ENCODE measurements around the gene ARGLU1. TPM values are rescaled to one million over a fixed set of nuclear protein-coding genes. Genes with fewer than 3 reads are reported as not detected.

ARGLU1 gene
- total RNA-seq, 1 experiment from 2014 or later = 115 TPM

GRCh38 chr13:106534639-106535551 lies 33.0 kb downstream of the ARGLU1 start:
- TF ChIP-seq USF1 (CRISPR knock-in tag; IDR thresholded peaks at IDR 0.05) = no peak
- TF ChIP-seq HMGA2 (CRISPR knock-in tag; IDR thresholded peaks at IDR 0.05) = no peak
- TF ChIP-seq PRRX2 (CRISPR knock-in tag; IDR thresholded peaks at IDR 0.05) = no peak
- TF ChIP-seq MXD4 (CRISPR knock-in tag; IDR thresholded peaks at IDR 0.05; ENCODE audit: borderline replicate concordance) = no peak
- TF ChIP-seq SMAD4 (CRISPR knock-in tag; IDR thresholded peaks at IDR 0.05) = no peak
- TF ChIP-seq NFE2L1 (CRISPR knock-in tag; IDR thresholded peaks at IDR 0.05) = no peak
- no peak for TF ChIP-seq CBFB (CRISPR knock-in tag; IDR thresholded peaks at IDR 0.05; ENCODE audit: low read depth)
- no peak for TF ChIP-seq TEAD1 (CRISPR knock-in tag; IDR thresholded peaks at IDR 0.05)
- no peak for TF ChIP-seq GABPB1 (CRISPR knock-in tag; IDR thresholded peaks at IDR 0.05)
- TF ChIP-seq USF2 (CRISPR knock-in tag; IDR thresholded peaks at IDR 0.05) = no peak
- TF ChIP-seq ZNF317 (CRISPR knock-in tag; IDR thresholded peaks at IDR 0.05; ENCODE audit: borderline replicate concordance, low read depth) = no peak
- TF ChIP-seq E2F4 (CRISPR knock-in tag; IDR thresholded peaks at IDR 0.05; ENCODE audit: borderline replicate concordance, low read depth) = no peak
- no peak for TF ChIP-seq NFATC4 (CRISPR knock-in tag; IDR thresholded peaks at IDR 0.05)
- no peak for TF ChIP-seq TCF7 (CRISPR knock-in tag; IDR thresholded peaks at IDR 0.05; ENCODE audit: low read depth)
- no peak for TF ChIP-seq CTCF (IDR thresholded peaks at IDR 0.05)
- TF ChIP-seq ATF1 (CRISPR knock-in tag; IDR thresholded peaks at IDR 0.05) = no peak
- ATAC-seq (peak; percentile 6), DNase-seq (ENCODE audit: low spot score) (peak; percentile 38)
- Mint-ChIP-seq H3K4me1 (peaks cover 52% of the 10 kb centered on the region), H3K9me3 (no peaks in the 10 kb centered on the region), H3K36me3 (no peaks in the 10 kb centered on the region), H3K27me3 (ENCODE audit: low read depth) (peaks cover 10% of the 10 kb centered on the region), H3K4me3 (peak overlapping the region; percentile 82), H3K27ac (no peak overlapping the region)
- ChIA-PET CTCF (interaction anchor here (0.6 to 1.9 kb wide), 10 partner anchors 33 to 1761 kb away, joined by 3 to 6 read pairs (median 4); partner anchors contain the start of gene ARGLU1), POLR2A (interaction anchor here (0.6 to 1.9 kb wide), 3 partner anchors 32 to 261 kb away, joined by 3 to 9 read pairs (median 6); no protein-coding TSS in a partner anchor)

GRCh38 chr13:106533943-106534638 lies 33.8 kb downstream of the ARGLU1 start:
- Mint-ChIP-seq H3K9me3 (no peaks in the 10 kb centered on the region), H3K4me1 (peaks cover 59% of the 10 kb centered on the region), H3K4me3 (peak overlapping the region; percentile 89), H3K27ac (no peak overlapping the region), H3K36me3 (no peaks in the 10 kb centered on the region), H3K27me3 (ENCODE audit: low read depth) (peaks cover 10% of the 10 kb centered on the region)
- DNase-seq (ENCODE audit: low spot score) (peak; percentile 46), ATAC-seq (0 out of 2 replicates have a peak, but pooled peaks have one; percentile 0)
- ChIA-PET CTCF (interaction anchor here (0.6 to 1.4 kb wide), 7 partner anchors 62 to 1123 kb away, joined by 3 to 4 read pairs (median 4); no protein-coding TSS in a partner anchor), POLR2A (interaction anchor here (0.8 to 1.9 kb wide), 2 partner anchors 33 to 482 kb away, joined by 3 to 9 read pairs; no protein-coding TSS in a partner anchor)
- TF ChIP-seq NFYB (CRISPR knock-in tag; conservative IDR thresholded peaks at IDR 0.05; ENCODE audit: low read depth) (no peak), JAZF1 (CRISPR knock-in tag; IDR thresholded peaks at IDR 0.05) (no peak), RORB (CRISPR knock-in tag; IDR thresholded peaks at IDR 0.05) (no peak), ERG (CRISPR knock-in tag; IDR thresholded peaks at IDR 0.05) (no peak), ZNF396 (CRISPR knock-in tag; IDR thresholded peaks at IDR 0.05; ENCODE audit: borderline replicate concordance) (no peak), MYBL2 (CRISPR knock-in tag; IDR thresholded peaks at IDR 0.05) (no peak), NFE2L1 (CRISPR knock-in tag; IDR thresholded peaks at IDR 0.05) (no peak), NR2C2 (CRISPR knock-in tag; IDR thresholded peaks at IDR 0.05) (no peak), ZNF121 (CRISPR knock-in tag; IDR thresholded peaks at IDR 0.05) (no peak), PRRX2 (CRISPR knock-in tag; IDR thresholded peaks at IDR 0.05) (no peak), GRHL2 (CRISPR knock-in tag; IDR thresholded peaks at IDR 0.05; ENCODE audit: insufficient replicate concordance, severe bottlenecking) (no peak), FOXK1 (CRISPR knock-in tag; IDR thresholded peaks at IDR 0.05) (no peak), NR1H2 (CRISPR knock-in tag; IDR thresholded peaks at IDR 0.05) (no peak), ZMAT4 (CRISPR knock-in tag; IDR thresholded peaks at IDR 0.05) (no peak), TP53 (CRISPR knock-in tag; IDR thresholded peaks at IDR 0.05) (no peak)

Measured in WTC11 (cell line).